Measurements from ENCODE around the gene CAMTA1. TPM values are rescaled to one million over a fixed set of nuclear protein-coding genes. Genes with fewer than 3 reads are reported as not detected.

Gene CAMTA1
- total and polyA plus RNA-seq, 12 donors = 123 to 265 (median 142) TPM

- H3K9me3 ChIP-seq = no peaks in the 10 kb centered on the region
- peaks cover 0 to 16% (median 12%) of the 10 kb centered on the region in 9 donors for H3K4me1 ChIP-seq
- no peak for DNase-seq
- H3K36me3 ChIP-seq = no peaks in the 10 kb centered on the region
- intact Hi-C loops (cut with DNase I) = no loop called here
- H3K27me3 ChIP-seq = no peaks in the 10 kb centered on the region
- 80 to 86% methylated on average over 13 of the region's 13 CpGs for WGBS, 2 donors
- no peak for TF ChIP-seq CTCF (IDR thresholded peaks at IDR 0.05)
- H3K4me3 ChIP-seq = no peak overlapping the region
- no peak overlapping the region for H3K27ac ChIP-seq
- no peak for ATAC-seq
Observed at GRCh38 chr1:7489586-7489985, 704.3 kb downstream of the CAMTA1 start.

- intact Hi-C loops (cut with DNase I) = no loop called here
- H3K27ac ChIP-seq = peak overlapping the region in 1 of 10 donors; percentile 56
- DNase-seq (no peak), ATAC-seq (no peak)
- no peaks in the 10 kb centered on the region for H3K27me3 ChIP-seq
- WGBS, 2 donors = 88 to 91% methylated on average over 10 of the region's 10 CpGs
- TF ChIP-seq CTCF (IDR thresholded peaks at IDR 0.05) = no peak
- no peaks in the 10 kb centered on the region for H3K36me3 ChIP-seq
- H3K4me3 ChIP-seq = no peak overlapping the region
- no peaks in the 10 kb centered on the region for H3K9me3 ChIP-seq
- H3K4me1 ChIP-seq = peaks cover 0 to 16% (median 12%) of the 10 kb centered on the region in 9 donors
Observed at GRCh38 chr1:7490576-7490975, 705.3 kb downstream of the CAMTA1 start.

- Histone ChIP-seq H3K9me3 (no peaks in the 10 kb centered on the region), H3K27me3 (peaks cover 0 to 3% (median 0%) of the 10 kb centered on the region in 7 donors), H3K4me3 (peak overlapping the region in 3 of 10 donors; percentile 3 to 14 (median 6)), H3K27ac (peak overlapping the region in 2 of 10 donors; percentile 30 to 56), H3K4me1 (peaks cover 0 to 16% (median 12%) of the 10 kb centered on the region in 9 donors), H3K36me3 (no peaks in the 10 kb centered on the region)
- 49 to 54% methylated on average over 17 of the region's 17 CpGs for WGBS, 2 donors
- peak in 7 of 8 donors; percentile 22 to 58 (median 50) for ATAC-seq
- no peak for TF ChIP-seq CTCF (IDR thresholded peaks at IDR 0.05)
- intact Hi-C loops (cut with DNase I) = no loop called here
- DNase-seq = peak in 1 of 2 donors; percentile 40
Observed at GRCh38 chr1:7491109-7491817, 706.0 kb downstream of the CAMTA1 start.

GRCh38 chr1:7491818-7492173 lies 706.5 kb downstream of the CAMTA1 start:
- H3K9me3 ChIP-seq = no peaks in the 10 kb centered on the region
- WGBS, 2 donors = 40 to 53% methylated on average over 7 of the region's 7 CpGs
- H3K36me3 ChIP-seq = no peaks in the 10 kb centered on the region
- ATAC-seq (peak in 6 of 8 donors; percentile 7 to 47 (median 22)), DNase-seq (no peak)
- H3K27me3 ChIP-seq = peaks cover 0 to 3% (median 0%) of the 10 kb centered on the region in 7 donors
- peak overlapping the region in 2 of 10 donors; percentile 3 to 14 for H3K4me3 ChIP-seq
- peaks cover 0 to 16% (median 12%) of the 10 kb centered on the region in 9 donors for H3K4me1 ChIP-seq
- H3K27ac ChIP-seq = peak overlapping the region in 2 of 10 donors; percentile 25 to 30
- TF ChIP-seq CTCF (IDR thresholded peaks at IDR 0.05) = no peak
- intact Hi-C loops (cut with DNase I) = no loop called here
